HL-60/S4 treated with retinoic acid at 250 ng/mL for 4 days and 3 days (cell line): ENCODE results near the gene BIRC7.
"Not testable (repeated sequence)": the region's sequence is repeated elsewhere in the genome, so short reads cannot be mapped to it uniquely, and the experiment has no call there.

Experiments
- in situ Hi-C: fragments of 300-500 bp; cut with MboI; formaldehyde crosslinking; loops from 2 replicates; pipeline ENCODE4 v1.7.0; 2022; ENCODE audit warnings: low sequenced_read_pairs

BIRC7 gene

GRCh38 chr20:63206878-63207277, 28.8 kb upstream of the BIRC7 start:
- in situ Hi-C loops: no loop called here

GRCh38 chr20:63208346-63208909, 27.3 kb upstream of the BIRC7 start:
- in situ Hi-C loops: no loop called here

GRCh38 chr20:63210011-63210605, 25.6 kb upstream of the BIRC7 start:
- in situ Hi-C loops: no loop called here

- in situ Hi-C loops: no loop called here
Observed at GRCh38 chr20:63212393-63212730, 23.3 kb upstream of the BIRC7 start.

- in situ Hi-C loops: no loop called here
Observed at GRCh38 chr20:63212792-63213191, 22.9 kb upstream of the BIRC7 start.

- in situ Hi-C loops: no loop called here
Observed at GRCh38 chr20:63214514-63214913, 21.2 kb upstream of the BIRC7 start.

GRCh38 chr20:63215101-63216040, 20.3 kb upstream of the BIRC7 start:
- in situ Hi-C loops: no loop called here

GRCh38 chr20:63216041-63216848, 19.5 kb upstream of the BIRC7 start, which contains the start of gene YTHDF1:
Gene YTHDF1, minus strand, starts transcription at chr20:63216131. Its CDS starts 239 bp downstream, at chr20:63215892.
- in situ Hi-C loops: no loop called here

- in situ Hi-C loops: no loop called here
Observed at GRCh38 chr20:63216849-63217471, 18.7 kb upstream of the BIRC7 start.

- in situ Hi-C loops: no loop called here
Observed at GRCh38 chr20:63217706-63218105, 18.0 kb upstream of the BIRC7 start.

GRCh38 chr20:63218701-63219446, 16.8 kb upstream of the BIRC7 start:
- in situ Hi-C loops: no loop called here

- in situ Hi-C loops: no loop called here
Observed at GRCh38 chr20:63219447-63219821, 16.3 kb upstream of the BIRC7 start.

- in situ Hi-C loops: no loop called here
Observed at GRCh38 chr20:63219866-63220521, 15.7 kb upstream of the BIRC7 start.

- in situ Hi-C loops: no loop called here
Observed at GRCh38 chr20:63220696-63221399, 14.9 kb upstream of the BIRC7 start.

- in situ Hi-C loops: not testable (repeated sequence)
Observed at GRCh38 chr20:63221400-63222053, 14.2 kb upstream of the BIRC7 start.

- in situ Hi-C loops: no loop called here
Observed at GRCh38 chr20:63222541-63222940, 13.2 kb upstream of the BIRC7 start.

- in situ Hi-C loops: no loop called here
Observed at GRCh38 chr20:63223121-63223825, 12.4 kb upstream of the BIRC7 start.

GRCh38 chr20:63223826-63224207, 11.9 kb upstream of the BIRC7 start:
- in situ Hi-C loops: no loop called here
